Activated naive CD4-positive, alpha-beta T cell treated with anti-CD3 and anti-CD28 coated beads, Interleukin-2, amount 10 ng/mL, durations not matched to agents 5 hours and 36 hours (primary cell): Measurements from ENCODE around the gene MAP3K14. TPM values are rescaled to one million over a fixed set of nuclear protein-coding genes. Genes with fewer than 3 reads are reported as not detected.

Experiments used
- total RNA-seq, 2 experiments: library from RNA; stranded (reverse); gene quantifications; one replicate each; pipeline ENCODE4 v1.2.3, GENCODE V29; 2021

MAP3K14 gene
- total RNA-seq = 10 to 100 TPM; 23.4 to 25.1 TPM

GRCh38 chr17:45316434-45317110 lies at the start of gene MAP3K14:
Gene MAP3K14, minus strand, starts transcription at chr17:45317020. Its CDS starts 26,275 bp downstream, at chr17:45290745.

DNA sequence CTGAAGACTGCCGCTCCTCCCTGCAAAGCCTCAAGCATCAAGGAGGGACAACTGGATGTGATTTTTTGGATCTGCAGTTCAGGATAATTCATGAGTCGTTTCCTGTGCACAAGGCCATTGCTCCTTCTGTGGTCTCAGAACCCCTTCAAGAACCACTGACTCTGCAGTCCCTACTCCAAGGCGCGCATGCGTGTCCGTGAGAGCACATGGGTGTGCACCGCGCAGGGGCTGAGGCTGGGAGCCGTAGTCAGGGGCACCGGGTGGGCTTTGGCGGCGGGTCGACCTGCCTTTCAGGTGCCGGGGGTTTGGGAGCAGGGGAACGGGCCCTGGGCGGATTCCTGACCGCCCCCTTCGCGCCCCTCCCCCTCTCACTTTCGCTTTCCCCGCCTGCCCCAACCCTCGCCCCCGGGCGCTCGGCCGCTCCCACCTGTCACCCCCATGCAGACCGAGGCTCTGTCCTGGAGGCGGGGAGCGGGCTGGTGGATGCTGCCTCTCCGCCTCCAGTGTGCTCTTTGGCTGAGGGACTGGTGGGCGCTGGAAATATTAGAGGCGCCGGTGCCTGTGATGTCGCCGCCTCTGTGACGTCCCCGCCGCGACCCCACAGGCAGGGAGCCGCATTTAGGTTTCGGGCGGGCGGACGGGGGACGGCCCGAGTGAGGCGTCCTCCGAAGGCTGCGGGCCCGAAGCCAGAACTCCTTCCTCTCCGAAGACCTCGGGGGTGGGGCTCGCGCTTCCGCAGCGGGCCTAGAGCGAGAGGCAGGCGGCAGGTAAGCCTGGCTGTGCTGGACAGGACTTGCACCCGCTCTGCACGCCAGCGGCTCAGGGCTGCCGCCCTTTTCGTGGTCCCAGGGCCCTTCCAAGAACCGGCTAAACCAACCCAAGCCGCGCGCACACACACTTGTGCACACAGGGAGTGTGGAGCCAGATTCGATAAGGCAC lies 55.0 kb downstream of the MAP3K14 start, which contains the start of gene SPATA32:
SPATA32 (minus strand) TSS at position 518 of the 939 bp plus-strand sequence; CDS start at position 440, 78 bp downstream.

DNA sequence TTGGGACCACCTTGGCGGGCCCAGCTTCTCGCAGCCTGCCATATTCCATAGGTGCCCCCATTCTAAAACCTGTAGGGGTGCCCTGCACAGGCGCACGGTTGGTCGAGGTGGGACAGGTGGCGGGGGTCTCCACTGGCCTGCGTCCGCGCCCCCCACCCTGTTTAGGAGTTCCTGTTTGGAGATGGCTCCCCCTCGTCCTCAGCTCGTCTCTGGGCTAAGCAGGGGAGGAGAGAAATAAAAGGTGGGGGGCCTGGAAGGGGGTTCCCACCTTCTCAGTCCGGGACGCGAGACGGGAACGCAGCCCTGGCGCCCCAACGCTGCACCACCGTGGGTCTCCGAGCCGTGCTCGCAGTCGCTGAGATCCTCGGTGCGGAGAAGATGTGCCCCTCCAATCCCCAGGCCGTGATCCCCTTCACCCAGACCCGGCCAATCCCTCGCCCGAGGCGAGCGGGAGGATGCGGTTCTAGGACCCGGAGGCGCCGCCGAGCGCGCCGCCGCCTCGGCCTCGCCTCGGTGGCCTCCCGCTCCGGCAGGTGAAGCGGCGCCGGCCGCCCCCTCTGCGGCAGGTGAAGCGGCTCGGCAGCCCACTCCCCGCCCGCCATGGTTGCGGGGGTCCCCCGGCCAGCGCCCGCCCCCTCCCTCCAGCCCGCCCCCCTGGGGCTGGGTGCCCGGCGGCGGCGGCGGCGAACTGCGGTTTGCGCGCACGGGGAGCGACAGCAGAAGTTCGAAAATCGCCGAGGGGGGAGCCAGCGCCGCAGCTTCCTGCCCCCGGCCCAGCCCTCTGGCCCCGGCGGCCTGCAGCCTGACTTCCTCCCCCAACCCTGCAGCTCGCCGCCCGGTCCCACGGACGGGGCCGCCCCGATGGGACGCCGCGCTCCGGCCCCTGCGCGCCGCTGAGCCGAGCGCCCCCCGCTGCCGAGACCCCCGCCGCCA lies 95.5 kb downstream of the MAP3K14 start, which contains the start of gene FMNL1:
FMNL1 (plus strand) TSS at position 805 of the 933 bp plus-strand sequence. CDS start 240 bp downstream, outside the sequence.

Other genes with a start within 250 kb of the MAP3K14 start
- gene PLCD3, start 184.5 kb downstream of the MAP3K14 start, total RNA-seq = 1 to 10 TPM; 2.4 to 3.7 TPM
- gene ACBD4, start 181.3 kb downstream of the MAP3K14 start, total RNA-seq = 10 to 100 TPM; 16.7 to 17.4 TPM
- gene HEXIM1, start 168.5 kb downstream of the MAP3K14 start, total RNA-seq = 10 to 100 TPM; 28.3 to 29.5 TPM
- 1 to 10 TPM; 6.6 to 8.3 TPM for gene HEXIM2, start 155.1 kb downstream of the MAP3K14 start, total RNA-seq
- 100 to 1,000 TPM; 380 to 388 TPM for gene FMNL1, start 95.1 kb downstream of the MAP3K14 start, total RNA-seq
- under 1 TPM; 0.18 to 0.43 TPM for gene SPATA32, start 54.9 kb downstream of the MAP3K14 start, total RNA-seq
- 10 to 100 TPM; 84.7 to 85.5 TPM for gene ARHGAP27, start 115.8 kb upstream of the MAP3K14 start, total RNA-seq
- 10 to 100 TPM; 47.9 to 52.2 TPM for gene PLEKHM1, start 173.7 kb upstream of the MAP3K14 start, total RNA-seq